Activated CD4-positive, CD25-positive, alpha-beta regulatory T cell (primary cell): ENCODE data around the gene PILRA.
"Not testable (repeated sequence)": the region's sequence is repeated elsewhere in the genome, so short reads cannot be mapped to it uniquely, and the experiment has no call there.

Source experiments
- DNase-seq, 4 experiments: peaks; one replicate each; lab custom pipeline; 2025; lab: John Stamatoyannopoulos, UW

PILRA gene

GRCh38 chr7:100380196-100380595, 6.9 kb downstream of the PILRA start:
- no peak for DNase-seq

DNA sequence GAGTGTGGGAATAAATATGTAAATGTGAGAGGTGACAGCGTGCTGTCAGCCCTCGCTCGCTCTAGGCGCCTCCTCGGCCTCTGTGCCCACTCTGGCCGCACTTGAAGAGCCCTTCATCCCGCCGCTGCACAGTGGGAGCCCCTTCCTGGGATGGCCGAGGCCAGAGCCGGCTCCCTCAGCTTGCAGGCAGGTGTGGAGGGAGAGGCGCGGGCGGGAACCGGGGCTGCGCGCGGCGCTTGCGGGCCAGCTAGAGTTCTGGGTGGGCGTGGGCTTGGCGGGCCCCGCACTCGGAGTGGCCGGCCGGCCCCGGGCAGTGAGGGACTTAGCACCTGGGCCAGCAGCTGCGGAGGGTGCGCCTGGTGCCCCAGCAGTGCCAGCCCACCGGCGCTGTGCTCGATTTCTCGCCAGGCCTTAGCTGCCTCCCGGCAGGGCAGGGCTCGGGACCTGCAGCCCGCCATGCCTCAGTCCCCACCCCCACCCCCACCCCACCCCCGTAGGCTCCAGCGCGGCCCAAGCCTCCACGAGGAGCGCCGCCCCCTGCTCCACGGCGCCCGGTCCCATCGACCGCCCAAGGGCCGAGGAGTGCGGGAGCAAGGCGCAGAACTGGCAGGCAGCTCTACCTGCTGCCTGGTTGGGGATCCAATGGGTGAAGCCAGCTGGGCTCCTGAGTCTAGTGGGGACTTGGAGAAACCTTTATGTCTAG, 8.4 kb downstream of the PILRA start:
- DNase-seq, result not testable (repeated sequence)

GRCh38 chr7:100382234-100382853, 9.1 kb downstream of the PILRA start:
- not testable (repeated sequence) for DNase-seq

DNA sequence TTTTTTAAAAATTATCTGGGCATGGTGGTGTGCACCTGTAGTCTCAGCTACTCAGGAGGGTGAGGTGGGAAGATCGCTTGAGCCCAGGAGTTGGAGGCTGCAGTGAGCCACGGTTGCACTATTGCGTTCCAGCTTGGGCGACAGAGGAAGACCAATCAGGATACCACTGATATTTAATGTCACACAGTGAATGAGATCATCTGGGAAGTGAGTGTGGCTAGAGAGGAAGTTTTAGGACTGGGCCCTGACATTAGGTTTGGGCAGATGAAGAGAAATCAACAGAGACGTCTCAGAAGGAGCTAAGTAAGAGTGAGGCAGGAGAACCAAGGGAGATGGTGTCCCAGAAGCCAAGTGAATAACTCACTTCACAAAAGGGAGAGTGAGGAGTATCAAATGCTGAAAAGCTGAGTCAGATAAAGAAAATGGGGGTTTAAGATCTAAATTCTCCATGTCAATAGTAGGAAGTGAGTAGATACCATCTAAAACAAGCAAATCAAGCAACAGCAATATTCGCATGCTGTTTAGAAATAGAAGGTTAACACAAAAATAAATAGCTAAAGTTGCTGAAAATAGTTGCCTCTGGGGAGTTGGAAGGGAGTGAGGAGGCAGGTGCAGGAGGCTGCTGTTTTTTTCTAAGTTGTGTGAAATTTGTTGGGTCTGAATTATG, 11.5 kb downstream of the PILRA start:
- no peak for DNase-seq

DNA sequence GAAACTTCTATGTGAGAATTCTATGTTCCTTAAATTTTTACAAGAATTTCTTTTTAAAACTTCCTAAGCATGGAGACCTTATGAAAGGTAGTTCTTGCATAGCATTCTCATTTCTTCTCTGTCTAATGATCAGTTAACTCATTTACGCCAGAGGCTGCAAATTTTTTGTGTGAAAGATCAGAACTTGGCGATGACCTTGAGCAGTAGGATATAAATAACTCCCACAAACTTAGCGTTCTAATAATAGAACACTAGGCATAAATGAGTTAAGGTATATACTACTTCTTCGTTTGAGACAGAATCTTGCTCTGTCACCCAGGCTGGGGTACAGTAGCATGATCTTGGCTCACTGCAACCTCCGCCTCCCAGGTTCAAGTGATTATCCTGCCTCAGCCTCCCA, 13.7 kb downstream of the PILRA start:
- no peak for DNase-seq

DNA sequence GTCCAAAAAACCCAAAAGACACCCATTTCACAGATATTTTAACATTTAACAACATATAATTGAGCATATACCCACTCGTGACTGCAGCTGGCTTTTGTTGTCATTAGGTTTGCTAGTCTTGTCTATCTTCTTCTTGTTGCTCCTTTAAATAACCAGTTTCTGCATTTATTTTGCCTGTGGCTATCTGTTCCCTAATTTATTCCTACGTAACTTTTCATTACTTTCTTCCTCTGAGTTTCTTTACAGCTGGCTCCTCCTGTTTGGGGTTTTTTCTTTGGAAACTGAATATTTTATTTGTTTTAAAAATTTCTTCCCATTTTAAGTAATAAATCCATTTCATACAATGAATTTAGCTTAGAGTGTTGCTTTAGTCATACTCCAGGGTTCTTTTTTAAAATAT, 14.4 kb downstream of the PILRA start:
- DNase-seq, result no peak

DNA sequence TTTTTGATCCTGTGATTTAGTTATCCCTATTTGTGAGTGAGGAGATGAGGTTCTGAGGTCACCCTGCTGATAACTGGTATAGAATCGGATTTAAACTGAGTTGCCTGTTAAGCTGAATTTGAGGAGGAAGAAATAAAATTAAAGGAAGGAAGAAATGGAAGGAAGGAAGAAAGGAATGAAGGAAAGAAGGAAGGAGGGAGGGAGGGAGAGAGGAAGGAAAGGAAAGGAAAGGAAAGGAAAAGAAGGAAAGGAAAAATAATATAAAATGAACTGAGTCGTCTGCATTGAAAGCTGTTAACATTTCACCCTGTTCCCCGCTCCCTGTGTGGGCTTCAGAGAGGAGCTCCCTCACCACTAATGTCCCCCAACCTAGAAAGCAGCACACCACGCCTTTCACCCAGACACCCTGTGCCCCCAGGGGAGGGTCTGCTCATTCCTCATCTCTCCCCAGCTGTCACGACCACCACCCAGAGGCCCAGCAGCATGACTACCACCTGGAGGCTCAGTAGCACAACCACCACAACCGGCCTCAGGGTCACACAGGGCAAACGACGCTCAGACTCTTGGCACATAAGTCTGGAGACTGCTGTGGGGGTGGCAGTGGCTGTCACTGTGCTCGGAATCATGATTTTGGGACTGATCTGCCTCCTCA, 16.3 kb downstream of the PILRA start:
- no peak for DNase-seq

GRCh38 chr7:100390286-100391009, 17.2 kb downstream of the PILRA start:
- DNase-seq, result no peak

GRCh38 chr7:100393233-100393905, 20.1 kb downstream of the PILRA start:
- DNase-seq, result no peak

DNA sequence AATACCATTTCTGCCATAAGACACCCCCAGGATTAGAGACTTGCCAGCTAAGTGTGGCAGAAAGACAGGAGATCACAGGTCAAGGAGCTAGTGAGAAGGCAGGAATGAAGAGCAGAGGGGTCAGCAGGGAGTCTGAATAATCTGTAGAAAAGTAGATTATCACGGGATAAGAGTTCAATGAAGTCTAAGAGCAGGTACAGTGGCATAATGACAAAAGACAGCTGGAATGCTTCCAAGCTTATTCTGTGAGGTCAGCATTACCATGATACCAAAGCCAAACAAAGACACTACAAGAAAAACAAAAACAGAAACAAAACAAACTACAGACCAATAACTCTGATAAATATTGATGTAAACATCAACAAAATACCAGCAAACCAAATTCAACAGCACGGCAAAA, 20.8 kb downstream of the PILRA start:
- DNase-seq, result no peak

GRCh38 chr7:100396421-100396982, 23.2 kb downstream of the PILRA start:
- DNase-seq, result peak in 1 of 4 experiments; percentile 14

DNA sequence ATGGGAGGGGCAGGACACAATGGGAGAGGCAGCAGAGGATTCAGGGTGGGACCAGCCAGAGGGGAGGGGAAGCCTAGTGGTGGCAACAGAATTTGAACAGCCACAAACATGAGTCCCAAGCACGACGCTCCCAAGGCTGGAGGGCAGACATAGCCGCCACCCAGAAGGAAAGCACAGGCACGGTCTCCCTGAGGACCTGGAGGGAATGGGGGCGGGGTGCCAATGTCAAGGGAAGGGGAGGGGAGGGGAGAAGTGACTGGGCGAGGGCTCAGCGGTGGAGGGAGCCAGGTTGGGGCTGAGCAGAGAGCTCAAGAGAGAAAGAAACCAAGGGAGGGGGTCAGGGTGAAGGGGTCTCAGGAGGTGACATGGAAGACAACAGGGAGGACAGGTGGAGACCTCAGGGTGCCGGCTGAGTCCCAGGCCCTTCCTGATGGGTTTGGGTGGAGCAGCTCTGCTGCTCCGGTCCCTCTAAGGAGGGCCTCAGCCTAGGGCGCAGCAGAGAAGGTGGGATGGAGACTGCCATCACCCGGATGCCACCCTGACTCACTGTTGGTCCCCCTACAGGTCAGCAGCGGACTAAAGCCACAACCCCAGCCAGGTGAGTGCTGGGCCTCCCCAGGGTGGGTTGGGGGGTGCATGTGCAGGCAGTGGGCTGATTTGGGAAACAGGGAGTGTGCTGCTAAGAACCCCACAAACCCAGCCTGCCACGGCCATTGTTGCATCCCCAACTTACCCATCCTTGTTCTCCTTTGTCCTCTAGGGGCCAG, 24.2 kb downstream of the PILRA start:
- DNase-seq, result no peak

- DNase-seq, result no peak
Measured at GRCh38 chr7:100398239-100398638, 25.0 kb downstream of the PILRA start.

- no peak for DNase-seq
Measured at GRCh38 chr7:100400041-100400440, 26.8 kb downstream of the PILRA start.

DNA sequence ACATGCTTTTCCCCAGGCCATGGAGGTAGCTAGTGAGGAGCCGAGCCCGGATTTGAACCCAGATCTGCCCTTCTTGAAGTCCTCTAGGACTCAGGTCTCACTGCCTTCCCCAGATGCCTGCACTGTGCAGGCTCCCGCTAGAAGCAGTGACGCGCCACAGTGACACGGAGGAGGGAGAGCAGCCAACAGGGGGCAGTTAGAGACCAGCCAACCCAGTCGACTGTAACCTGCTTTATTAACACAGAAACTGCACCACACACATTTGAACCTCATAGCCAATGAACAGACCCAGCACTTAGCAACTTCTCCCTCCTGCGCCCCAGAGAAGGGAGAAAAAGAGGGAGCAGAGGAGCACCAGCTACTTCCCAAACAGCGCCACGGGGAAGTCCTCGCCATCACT, 27.4 kb downstream of the PILRA start:
- no peak for DNase-seq

DNA sequence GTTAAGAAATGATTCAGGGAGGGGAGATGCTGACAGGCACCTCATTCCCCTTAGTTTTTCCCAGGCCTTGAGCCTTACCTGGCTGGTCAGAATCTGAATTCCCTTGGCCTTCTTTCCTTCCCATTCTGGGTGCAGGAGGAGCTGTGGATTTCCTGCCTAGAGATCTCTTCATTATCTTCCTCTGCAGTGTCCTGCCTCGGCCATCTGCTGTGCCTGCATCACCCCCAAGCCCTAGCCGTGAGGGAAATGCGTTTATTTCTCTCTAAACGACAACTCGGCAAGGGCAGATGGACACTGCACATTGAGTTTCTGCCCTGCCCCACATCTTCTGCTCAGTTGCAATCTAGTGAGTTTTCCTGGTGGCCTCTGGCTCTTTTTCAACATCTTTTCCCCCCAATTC, 28.5 kb downstream of the PILRA start:
- DNase-seq, result no peak

DNA sequence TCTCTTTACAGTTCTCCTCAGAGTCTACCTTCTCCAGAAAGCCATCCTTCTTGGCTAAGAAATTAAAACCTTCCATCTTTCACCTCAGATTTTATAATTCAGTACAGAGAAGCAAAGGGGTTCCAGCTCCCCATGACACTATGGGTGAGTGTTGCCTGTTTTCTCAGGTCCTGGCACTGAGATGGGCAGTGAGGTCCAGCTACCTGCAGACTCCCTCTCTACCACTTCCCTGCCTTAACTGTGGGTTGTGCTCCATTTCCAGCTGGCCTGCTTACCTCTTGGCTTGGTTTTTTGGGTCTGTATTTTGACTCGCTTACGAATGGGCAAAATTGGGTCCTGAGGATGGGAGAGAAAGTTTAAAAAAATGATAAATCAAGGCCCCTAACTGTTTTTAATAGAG, 29.0 kb downstream of the PILRA start:
- no peak for DNase-seq

- DNase-seq, result no peak
Measured at GRCh38 chr7:100406767-100407166, 33.5 kb downstream of the PILRA start.

GRCh38 chr7:100407285-100408180, 34.2 kb downstream of the PILRA start:
- no peak for DNase-seq
